ENCODE measurements around the gene APOL3.
"Not testable (repeated sequence)": the region's sequence is repeated elsewhere in the genome, so short reads cannot be mapped to it uniquely, and the experiment has no call there.

The APOL3 gene

DNA sequence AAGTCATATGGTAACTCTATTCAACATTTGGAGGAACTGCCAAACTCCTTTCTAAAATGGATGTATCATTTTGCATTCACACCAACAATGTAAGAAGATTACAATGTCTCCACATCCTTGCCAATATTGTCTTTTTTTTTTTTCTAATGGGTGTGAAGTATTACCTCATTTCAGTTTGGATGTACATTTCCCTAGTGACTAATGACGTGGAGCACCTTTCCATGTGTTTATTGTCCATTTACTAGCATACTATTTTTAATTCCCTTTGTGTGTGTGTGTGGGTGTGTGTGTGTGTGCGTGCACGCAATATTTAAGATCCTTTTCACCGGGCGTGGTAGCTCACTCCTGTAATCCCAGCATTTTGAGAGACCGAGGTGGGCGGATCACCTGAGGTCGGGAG is 62.7 kb downstream of the APOL3 start:
- no peak overlapping the region for H3K4me3 ChIP-seq (ENCODE audit: low read depth, low read length)
- in situ Hi-C loops (cut with HindIII; ENCODE audit: low sequenced_read_pairs), result no loop called here
- no peak for DNase-seq (ENCODE audit: low read depth)
- TF ChIP-seq, protein P1, sequence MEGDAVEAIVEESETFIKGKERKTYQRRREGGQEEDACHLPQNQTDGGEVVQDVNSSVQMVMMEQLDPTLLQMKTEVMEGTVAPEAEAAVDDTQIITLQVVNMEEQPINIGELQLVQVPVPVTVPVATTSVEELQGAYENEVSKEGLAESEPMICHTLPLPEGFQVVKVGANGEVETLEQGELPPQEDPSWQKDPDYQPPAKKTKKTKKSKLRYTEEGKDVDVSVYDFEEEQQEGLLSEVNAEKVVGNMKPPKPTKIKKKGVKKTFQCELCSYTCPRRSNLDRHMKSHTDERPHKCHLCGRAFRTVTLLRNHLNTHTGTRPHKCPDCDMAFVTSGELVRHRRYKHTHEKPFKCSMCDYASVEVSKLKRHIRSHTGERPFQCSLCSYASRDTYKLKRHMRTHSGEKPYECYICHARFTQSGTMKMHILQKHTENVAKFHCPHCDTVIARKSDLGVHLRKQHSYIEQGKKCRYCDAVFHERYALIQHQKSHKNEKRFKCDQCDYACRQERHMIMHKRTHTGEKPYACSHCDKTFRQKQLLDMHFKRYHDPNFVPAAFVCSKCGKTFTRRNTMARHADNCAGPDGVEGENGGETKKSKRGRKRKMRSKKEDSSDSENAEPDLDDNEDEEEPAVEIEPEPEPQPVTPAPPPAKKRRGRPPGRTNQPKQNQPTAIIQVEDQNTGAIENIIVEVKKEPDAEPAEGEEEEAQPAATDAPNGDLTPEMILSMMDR (IDR thresholded peaks at IDR 0.05; ENCODE audit: low read depth, low read length, missing control alignments), result no peak

DNA sequence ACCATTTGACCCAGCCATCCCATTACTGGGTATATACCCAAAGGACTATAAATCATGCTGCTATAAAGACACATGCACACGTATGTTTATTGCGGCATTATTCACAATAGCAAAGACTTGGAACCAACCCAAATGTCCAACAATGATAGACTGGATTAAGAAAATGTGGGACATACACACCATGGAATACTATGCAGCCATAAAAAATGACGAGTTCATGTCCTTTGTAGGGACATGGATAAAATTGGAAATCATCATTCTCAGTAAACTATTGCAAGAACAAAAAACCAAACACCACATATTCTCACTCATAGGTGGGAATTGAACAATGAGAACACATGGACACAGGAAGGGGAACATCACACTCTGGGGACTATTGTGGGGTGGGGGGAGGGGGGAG is 69.8 kb downstream of the APOL3 start:
- in situ Hi-C loops (cut with HindIII; ENCODE audit: low sequenced_read_pairs); H3K4me3 ChIP-seq (ENCODE audit: low read depth, low read length); DNase-seq (ENCODE audit: low read depth): not testable (repeated sequence)

Data from astrocyte of the cerebellum (primary cell).